GM21529 (cell line): ENCODE results near the gene UCN.
A peak's percentile ranks its signal among the peaks of the same experiment; 100 is the strongest.
"Not testable (repeated sequence)": the region's sequence is repeated elsewhere in the genome, so short reads cannot be mapped to it uniquely, and the experiment has no call there.

Source experiments
- ATAC-seq: cut with Tn5 transposase; IDR thresholded peaks from one replicate; pipeline ENCODE4 v1.9.1; 2021; ENCODE audit not compliant: unreplicated experiment

Gene UCN

DNA sequence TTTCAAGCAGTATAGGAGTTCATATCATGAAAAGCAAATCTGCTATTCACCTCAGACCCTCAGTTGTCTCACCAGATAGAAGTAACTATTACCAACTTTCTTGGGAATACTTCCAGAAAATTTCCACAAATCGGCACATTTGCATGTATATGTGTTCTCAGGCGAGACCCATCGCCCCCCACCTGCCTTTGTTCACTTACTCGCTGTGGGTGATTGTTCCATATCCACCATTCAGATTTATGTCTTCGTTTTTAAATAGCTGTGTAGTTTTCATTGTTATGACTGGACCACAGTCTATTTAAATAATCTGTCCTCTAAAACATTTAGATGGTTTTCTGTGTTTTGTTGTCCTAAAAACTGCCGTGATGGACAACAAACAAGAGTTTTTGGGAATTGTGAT, 22.8 kb downstream of the UCN start:
- no peak for ATAC-seq

DNA sequence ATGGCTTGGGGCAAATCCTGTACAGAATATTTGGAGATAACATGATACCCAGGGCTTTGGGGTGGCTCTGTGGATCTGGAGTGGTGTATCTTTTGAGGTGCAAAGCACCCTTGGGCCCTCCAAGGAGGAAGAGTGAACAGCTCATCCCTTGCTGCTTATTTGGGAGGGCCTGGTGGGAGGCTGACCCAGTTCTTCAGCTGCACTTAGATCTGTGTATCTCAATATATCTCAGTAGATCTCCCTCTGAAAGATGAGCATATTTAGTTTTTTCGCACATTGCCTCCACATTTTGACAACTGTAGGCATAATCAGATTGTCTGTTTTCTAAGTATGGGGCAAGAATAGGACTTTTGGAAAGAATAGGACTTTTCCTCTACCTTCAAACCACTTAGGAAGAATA, 23.2 kb downstream of the UCN start:
- no peak for ATAC-seq

DNA sequence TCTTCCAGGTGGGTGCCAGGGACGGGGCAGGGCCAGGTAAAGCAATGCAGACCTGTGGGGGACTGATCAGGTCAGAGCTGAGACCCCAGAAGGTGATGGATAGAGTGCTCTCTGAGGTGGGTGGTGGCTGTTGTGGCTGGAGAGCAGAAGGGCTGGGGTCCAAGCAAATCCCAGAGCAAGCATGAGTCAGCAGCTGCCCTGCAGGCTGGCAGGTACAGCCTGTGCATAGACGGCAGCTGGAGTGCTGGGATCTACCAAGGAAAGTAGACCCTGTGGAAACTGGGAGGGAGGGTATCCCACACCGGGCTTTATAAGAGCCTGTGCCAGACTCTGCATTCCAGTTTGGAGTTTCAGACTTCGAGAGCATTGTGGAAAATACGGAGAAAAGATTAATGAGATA, 25.4 kb downstream of the UCN start:
- no peak for ATAC-seq

DNA sequence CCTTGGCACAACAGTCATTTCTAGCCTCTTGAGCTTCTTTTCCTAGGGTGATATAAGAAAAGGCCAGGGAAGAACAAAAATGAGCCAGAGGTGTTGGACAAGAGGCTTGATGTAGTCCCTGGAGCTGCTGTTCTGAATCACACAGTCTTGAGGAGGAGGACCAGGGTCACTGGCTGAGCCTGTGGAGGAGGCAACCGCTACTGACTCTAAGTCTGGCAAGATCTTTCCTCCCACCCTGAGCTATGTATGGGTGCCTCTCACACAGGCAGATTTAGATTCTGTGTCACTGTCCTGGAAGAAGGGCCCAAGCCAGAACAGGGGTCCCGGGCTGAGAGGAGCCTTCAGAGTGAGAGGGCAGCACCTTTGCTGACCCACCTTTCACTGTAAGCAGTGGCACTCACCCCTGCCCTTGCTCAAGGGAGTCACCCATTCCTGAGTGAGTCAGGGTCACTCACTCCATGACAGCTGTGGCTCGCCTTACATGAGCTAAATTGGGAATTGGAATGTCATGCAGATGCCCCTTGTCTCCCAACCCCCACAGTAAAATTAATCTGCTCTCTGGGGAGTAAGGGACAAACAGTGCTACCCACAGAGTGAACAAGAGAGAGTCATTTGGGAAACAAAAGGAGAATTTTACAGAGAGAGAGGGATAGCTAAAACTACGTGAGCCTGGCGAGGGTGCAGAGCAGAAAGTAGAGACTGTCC, 26.2 kb downstream of the UCN start, which contains the start of gene TRIM54:
Gene TRIM54, plus strand, starts transcription at position 575 of the 705 bp plus-strand sequence. CDS start 303 bp downstream, outside the sequence.
- no peak for ATAC-seq

DNA sequence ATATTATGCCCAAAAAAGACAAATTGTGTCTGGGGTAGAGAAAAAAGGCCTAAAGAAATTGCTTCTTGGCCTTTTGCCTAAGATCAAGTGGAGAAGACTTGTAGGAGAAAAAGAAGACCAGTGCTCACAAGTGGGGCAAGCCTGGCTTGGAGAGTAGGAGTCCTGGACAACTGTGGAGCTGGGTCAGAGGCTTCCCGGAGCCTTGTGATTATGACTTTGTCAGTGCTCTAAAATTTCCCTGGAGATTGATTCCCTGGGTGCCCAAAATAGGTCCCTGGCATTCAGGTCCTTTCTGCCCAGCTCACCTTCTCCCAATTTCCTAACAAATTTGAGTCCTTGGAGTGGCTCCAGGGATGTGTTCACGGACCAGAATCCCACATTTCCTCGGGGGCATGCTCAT, 26.8 kb downstream of the UCN start:
- no peak for ATAC-seq

DNA sequence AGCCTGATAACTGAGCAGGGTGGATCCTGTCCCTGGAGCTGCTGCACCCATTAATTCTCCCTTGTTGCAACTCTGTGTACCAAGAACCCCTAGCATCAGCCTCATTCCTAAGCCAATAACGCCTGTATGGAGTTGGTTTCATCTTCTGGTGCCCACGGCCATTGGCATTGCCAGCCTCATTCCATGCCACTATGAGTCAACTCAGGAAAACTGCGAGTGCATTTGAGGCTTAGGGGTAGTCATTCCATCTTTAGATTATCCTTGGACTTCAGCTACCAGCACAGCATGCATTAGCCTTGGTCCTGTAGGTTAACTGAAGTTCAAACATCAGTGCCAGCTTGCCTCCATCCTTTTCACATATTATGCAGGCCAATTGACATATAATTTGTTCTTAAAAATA, 27.4 kb downstream of the UCN start:
- no peak for ATAC-seq

DNA sequence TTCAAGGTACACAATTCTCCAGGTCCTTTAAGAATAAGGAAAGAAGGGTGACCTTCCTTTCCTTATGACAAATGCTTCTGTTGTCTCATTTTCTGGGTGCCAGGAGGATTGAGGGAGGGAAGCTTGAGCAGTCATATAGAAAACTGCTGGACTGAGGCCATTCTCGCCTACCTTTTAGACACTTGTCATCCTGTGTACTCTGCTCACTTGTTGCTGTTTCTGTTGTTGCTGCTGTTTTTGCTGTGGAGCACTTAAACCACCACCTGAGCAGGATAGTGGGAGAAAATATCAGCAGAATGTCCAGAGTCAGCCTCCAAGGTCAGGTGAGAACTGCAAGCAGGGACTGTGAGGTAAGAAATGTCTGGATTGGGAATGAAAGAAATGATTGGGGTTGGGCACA, 30.2 kb downstream of the UCN start:
- ATAC-seq = no peak

DNA sequence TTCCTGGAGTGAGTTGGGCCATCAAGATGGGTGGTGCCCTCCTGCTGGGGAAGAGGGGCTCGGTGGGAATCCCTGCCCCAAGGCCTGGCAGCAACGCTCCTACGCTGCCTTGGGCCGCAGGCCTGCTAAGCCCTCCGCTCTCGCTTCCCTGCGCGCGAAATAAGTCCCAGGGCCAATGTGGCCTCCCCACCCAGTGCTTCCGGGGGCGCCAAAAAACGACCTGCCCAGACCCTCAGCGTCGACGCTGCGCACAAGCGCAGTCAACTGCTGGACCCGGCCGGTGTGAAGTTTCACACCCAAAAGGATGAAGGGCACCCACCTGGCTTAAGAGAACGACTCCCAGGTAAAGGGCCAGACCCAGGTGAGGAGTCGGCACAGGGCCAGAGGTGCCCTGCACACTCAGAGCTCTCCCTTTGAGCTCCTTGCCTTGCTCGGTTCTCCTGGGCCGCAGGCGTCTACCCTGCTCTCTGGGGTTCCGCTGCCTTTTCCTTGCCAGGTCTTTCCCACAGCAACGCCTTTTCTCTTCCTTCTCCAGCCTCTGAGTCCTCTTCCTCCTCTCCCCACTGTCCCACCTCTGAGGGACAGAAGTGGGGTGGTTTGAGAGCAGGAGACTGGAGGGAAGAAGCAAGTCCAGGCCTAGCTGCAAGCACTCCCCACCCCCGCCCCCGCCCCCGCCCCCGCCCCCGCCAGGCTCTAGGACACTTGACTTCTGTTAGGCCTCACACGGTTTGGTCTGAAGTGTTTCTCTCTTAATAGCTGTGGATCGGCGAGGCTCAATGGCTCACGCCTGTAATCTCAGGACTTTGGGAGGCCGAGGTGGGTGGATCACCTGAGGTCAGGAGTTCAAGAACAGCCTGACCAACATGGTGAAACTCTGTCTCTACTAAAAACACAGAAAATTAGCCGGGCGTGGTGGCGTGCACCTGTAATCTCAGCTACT, 32.8 kb downstream of the UCN start, which contains the start of gene DNAJC5G:
Gene DNAJC5G, plus strand, starts transcription at position 223 of the 940 bp plus-strand sequence. CDS start 1,296 bp downstream, outside the sequence.
- ATAC-seq = no peak

DNA sequence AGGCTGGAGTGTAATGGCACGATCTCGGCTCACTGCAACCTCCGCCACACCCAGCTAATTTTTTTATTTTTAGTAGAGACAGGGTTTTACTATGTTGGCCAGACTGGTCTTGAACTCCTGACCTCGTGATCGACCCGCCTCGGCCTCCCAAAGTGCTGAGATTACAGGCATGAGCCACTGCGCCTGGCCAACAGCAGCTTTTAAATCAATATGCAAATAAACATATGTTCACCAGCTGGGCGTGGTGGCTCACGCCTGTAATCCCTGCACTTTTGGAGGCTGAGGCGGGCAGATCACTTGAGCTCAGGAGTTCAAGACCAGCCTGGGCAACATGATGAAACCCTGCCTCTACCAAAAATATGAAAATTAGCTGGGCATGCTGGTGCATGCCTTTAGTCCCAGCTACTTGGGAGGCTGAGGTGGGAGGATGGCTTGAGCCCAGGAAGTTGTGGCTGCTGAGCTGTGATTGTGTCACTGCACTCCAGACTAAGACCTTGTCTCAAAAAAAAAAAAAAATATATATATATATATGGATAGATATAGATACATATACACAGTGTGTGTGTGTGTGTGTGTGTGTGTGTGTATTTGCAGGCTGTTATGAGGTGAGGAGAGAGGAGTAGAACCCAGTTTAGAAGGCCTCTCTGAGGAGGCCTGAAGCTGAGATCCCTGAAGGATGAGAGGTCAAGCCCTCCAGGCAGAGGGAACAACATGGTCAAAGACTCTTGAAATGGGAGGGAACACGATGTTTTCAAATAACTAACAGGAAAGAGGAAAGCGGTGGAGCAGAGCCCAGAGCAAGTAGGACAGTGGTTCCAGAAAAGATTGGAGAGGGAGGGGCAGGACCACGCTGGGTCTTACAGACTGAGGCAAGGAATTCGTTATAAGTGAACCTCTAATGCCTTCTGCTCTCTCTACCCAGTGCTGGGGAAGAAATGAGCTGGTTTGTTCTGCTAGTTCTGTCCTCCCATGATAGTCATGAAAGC, 35.4 kb downstream of the UCN start:
- not testable (repeated sequence) for ATAC-seq

DNA sequence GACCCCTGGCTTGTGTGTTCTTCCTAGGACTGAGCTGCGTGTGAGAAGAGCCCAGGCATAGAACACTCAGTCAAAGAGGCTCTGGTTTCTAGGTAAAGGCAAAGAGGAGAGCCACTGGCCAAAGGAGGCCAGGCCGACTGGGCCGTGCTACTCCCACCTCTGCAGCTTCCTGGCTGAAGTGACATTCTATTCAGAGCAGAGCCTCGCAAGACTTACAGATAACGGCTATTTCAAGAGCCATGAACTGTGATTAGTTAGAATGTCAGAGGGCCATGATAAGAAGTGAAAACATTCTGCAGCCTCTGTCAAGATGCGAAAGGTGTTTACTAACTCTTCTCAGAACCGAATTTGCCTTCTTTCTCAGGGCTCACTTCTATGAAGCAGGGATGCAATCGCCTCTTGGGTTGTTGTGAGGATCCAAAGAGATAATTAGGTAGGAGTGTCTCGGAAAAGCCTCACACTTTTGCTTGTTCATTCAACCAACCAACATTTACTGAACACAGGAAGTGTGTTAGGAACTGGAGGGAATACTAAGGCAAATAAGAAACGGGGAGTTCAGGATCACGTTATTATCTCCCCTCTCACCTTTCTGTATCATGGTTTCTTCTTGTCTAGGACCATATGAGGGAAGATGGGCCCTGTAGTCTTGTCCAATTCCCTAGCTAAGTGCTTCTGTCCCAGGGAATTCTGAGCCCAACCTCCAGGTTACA, 36.5 kb downstream of the UCN start:
- ATAC-seq = no peak

DNA sequence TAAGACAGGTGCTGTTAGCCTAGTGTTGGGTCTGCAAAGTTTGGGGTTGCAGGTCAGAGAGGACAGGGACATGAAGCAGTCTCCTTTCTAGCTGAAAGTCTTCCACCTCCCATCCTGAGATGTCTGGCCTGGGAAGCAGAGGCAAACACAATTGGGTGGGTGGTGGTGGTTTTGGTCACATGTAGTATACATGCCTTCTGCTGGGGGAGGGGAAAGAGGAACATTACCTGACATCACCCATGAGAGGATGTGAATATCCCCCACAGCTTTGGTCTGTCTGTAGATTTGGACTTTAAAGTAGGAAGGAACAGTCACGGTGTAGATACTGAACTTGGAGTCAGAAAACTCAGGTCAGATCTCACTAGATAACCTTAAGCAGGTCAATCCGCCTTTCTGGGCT, 37.6 kb downstream of the UCN start:
- no peak for ATAC-seq

DNA sequence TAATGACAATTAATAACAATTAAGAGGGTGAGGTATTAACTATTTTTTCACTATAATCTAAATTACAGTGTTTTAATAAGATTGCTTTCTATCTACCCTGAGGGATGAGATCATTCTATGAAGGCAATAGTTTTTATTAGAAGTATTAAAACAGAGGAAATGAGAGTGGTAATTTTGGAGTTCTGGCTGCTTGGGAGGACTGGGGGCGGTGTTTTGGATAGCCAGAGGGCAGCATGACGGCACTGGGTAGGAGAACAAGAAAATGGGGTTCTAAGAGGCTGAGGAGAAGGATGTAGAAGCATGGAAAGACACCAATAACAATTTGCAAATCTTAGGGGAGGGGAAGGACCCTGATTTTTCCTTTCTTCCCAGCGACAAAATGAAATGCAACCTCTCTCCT, 38.1 kb downstream of the UCN start:
- ATAC-seq = no peak

DNA sequence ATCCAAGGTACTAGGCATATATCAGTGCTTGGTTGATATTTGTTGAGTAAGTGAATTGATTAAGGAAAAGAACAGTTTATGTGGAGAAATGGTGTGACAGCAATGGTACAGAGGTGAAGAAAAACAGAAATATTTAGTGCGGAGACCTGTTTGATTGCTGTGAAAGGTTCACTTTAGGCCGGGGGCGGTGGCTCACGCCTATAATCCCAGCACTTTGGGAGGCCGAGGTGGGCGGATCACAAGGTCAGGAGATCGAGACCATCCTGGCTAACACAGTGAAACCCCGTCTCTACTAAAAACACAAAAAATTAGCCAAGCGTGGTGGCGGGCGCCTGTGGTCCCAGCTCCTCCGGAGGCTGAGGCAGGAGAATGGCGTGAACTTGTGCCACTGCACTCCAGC, 39.9 kb downstream of the UCN start:
- not testable (repeated sequence) for ATAC-seq

DNA sequence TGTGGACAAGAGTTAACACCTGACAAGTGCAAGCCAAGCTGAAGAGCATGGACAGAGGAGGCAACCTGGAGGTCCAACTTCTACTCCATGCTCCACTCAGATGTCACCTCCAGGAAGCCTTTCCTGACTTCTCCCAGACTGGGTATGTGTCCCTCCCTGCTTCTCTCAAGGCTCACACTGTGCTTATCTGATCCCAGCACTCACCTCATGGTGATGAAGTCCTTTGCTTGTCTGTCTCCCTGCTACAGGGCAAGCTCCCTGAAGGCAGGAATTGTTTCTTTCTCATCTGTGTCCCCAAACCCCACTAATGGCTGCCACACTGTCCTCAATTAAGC, 42.7 kb downstream of the UCN start:
- no peak for ATAC-seq

DNA sequence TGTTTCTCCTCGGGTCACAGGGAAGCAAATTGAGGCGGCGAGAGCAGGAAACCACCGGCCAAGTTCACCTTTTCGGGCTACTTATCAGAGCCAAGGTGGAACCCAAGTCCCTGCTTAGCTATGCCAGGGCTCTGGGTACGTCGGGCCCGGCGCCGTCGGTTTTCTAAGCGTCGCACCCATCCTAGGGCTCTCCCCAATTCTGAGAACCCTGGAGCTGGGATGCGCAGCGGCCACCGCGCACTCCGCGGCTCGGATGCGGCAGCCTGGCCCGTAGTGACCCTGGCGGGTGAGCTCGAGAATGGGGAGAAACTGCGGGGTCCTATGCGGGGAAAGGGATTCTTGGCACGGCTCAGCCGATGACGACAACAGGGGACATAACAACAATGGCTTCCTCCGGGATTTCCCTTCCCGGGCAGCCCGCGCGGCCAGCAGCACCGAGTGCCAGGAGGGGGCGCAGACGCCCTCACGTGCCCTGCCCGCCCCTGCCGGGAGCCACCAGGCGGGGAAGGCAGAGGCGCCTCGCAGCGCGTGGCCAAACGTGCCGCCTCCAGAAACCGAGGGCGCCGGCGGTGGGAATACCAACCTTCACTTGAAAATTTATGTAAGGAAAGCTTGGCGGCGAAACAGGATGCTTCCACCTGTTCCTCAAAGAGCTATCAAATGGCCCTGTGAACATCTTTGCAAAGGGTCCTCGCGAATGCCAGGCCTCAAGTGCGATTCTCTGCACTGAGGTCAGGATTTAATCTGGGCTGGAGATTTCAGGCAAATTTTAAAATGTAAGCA, 43.3 kb downstream of the UCN start:
- ATAC-seq = peak; percentile 55

DNA sequence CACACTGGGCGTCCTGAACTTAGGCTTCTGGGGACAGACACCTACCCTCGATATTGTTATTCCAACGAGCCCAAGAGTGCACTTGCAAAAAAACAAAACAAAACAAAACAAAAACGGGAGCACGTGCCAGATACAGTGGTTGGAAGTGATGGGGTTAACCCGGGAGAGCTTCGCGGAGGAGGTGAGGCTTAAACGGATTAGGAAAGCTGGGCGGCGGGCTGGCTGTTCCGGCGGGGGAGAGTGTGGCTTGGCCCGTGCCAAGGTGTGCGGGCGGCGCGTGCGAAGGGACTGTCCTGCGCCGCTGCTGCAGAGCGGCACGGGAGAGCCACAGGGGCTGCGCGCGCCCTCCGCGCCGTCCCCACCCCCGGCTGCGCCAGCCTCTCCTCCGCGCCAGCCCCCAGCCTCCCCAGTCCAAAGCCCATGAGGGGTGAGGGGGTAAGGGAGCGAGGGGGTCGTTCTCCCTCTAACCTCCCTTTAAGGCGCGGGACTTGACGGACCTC, 43.9 kb downstream of the UCN start:
- no peak for ATAC-seq

DNA sequence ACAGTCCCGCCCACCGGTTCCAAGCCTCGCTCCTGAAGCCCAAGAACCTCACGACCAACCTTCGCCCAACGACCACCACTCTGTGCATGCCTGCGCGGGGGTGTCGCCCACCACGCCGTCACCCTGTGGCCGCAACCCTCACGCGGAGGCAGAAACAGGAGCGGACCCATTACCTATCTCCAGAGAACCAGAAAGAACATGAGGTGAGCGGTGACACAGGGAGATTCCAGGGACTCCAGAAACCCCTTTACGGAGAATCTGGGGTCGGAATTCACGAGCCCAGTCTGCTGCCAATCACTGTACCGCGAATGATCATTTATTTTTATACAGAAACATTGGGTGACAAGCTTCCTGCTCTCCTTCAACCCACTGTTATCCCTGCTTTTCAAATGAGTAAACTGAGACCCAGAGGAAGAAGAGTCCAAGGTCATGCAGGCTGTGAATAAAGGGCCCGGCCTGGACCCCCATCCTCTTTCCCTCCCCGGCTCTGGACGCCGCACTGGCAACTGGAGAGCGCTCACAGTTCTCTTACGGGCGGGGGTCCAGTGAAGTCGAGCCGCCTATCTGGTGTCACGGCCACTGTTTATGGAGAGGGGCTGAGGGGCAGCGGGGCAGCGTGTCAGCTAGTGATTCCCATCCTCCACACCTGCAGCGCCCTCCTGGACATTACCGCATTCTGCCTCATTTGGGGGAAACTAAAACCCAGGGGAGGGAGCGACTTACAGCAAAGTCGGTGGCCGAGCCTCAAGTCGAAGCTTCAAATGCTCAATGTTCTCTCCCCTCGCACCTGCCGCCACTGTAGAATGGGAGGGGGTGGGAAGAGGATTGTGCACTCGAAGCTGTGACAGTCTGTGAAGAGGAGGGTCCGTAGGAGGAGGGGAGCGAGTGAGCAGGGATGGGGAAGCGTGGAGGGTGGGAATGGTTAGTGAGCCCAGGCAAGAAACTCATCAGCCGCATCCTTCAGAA, 44.7 kb downstream of the UCN start:
- ATAC-seq = no peak
